ENCODE data around the gene PCK2. TPM values are rescaled to one million over a fixed set of nuclear protein-coding genes. Genes with fewer than 3 reads are reported as not detected.

Gene PCK2
- total and polyA plus RNA-seq, 2 of the 13 experiments (the other 11 are each of a cell fraction or from before 2014, with no cell fraction given): 129 to 272 TPM

GRCh38 chr14:24087004-24087403, 7.1 kb upstream of the PCK2 start:
- no peak overlapping the region for H3K9ac ChIP-seq (ENCODE audit: insufficient read depth, low read depth, low read length)
- ChIA-PET POLR2A (interaction anchor here (1.2 kb wide), 4 partner anchors 8 to 29 kb away, joined by 3 to 5 read pairs (median 4); no protein-coding TSS in a partner anchor), CTCF (ENCODE audit: low intra/inter-chr PET ratio, low total read pairs) (interaction anchor here (1.2 kb wide), 1 partner anchor 73 kb away, joined by 4 read pairs; no protein-coding TSS in a partner anchor)
- H3K4me3 ChIP-seq (replicated peaks in 1 of 3; ENCODE audit: insufficient read depth in 1 of 3, low read depth in 2 of 3, low read length in 3 of 3): no peak overlapping the region
- no peak overlapping the region for H3K27ac ChIP-seq (ENCODE audit: extremely low read length, insufficient read depth, low read length)
- no peak for ATAC-seq
- no peak overlapping the region for H2AFZ ChIP-seq (ENCODE audit: low read length)
- H3K4me2 ChIP-seq (ENCODE audit: low read depth, low read length): no peak overlapping the region
- intact Hi-C loops (cut with micrococcal nuclease; ENCODE audit: unreplicated experiment): no loop called here
- H3K4me1 ChIP-seq (ENCODE audit: insufficient read depth, low read length): peaks cover 36% of the 10 kb centered on the region
- peaks cover 6 to 41% of the 10 kb centered on the region in 2 experiments for H3K27me3 ChIP-seq (ENCODE audit: control insufficient read depth in 1 of 2, insufficient read depth in 2 of 2, low read length in 2 of 2)
- WGBS (ENCODE audit: low lambda C conversion rate): 27% methylated on average over 1 of the region's 1 CpG
- H3K36me3 ChIP-seq (replicated peaks in 1 of 2; ENCODE audit: control insufficient read depth in 1 of 2, insufficient read depth in 2 of 2, low read length in 2 of 2): no peaks in the 10 kb centered on the region
- H4K20me1 ChIP-seq (ENCODE audit: insufficient read depth, low read length): no peaks in the 10 kb centered on the region
- no peak for FAIRE-seq
- no TSS peak for BruUV-seq (replicated peaks)
- H3K79me2 ChIP-seq (ENCODE audit: insufficient read depth, low read length): no peaks in the 10 kb centered on the region
- no peaks in the 10 kb centered on the region for H3K9me3 ChIP-seq (ENCODE audit: low read length)
- in situ Hi-C loops (cut with HindIII; ENCODE audit: extremely low pct_ligation_motif_present, low pct_unique_long_range_greater_than_20kb): no loop called here
- no peak for DNase-seq (ENCODE audit: low spot score)
- no peak for TF ChIP-seq ZNF292 (CRISPR knock-in tag; IDR thresholded peaks at IDR 0.05; ENCODE audit: borderline replicate concordance, low read depth)
- TF ChIP-seq ARNT (IDR thresholded peaks at IDR 0.05): 0 out of 2 replicates have a peak, but pooled peaks have one; percentile 44
- no peak for TF ChIP-seq BCL3 (CRISPR knock-in tag; IDR thresholded peaks at IDR 0.05)
- no peak for TF ChIP-seq ZNF552 (CRISPR knock-in tag; IDR thresholded peaks at IDR 0.05; ENCODE audit: borderline replicate concordance)
- no peak for TF ChIP-seq TRIM24 (CRISPR knock-in tag; IDR thresholded peaks at IDR 0.05)
- 0 out of 2 replicates have a peak, but pooled peaks have one; percentile 7 for TF ChIP-seq FOXP1 (IDR thresholded peaks at IDR 0.05)
- no peak for TF ChIP-seq FOXP1 (CRISPR knock-in tag; IDR thresholded peaks at IDR 0.05)
- TF ChIP-seq ZNF282 (IDR thresholded peaks at IDR 0.05; ENCODE audit: partially characterized antibody): peak; percentile 59
- no peak for TF ChIP-seq BORCS8-MEF2B (CRISPR knock-in tag; IDR thresholded peaks at IDR 0.05)
- TF ChIP-seq ZNF510 (CRISPR knock-in tag; IDR thresholded peaks at IDR 0.05; ENCODE audit: low read depth): no peak
- TF ChIP-seq HINFP (CRISPR knock-in tag; IDR thresholded peaks at IDR 0.05; ENCODE audit: low read depth): no peak
- 0 out of 2 replicates have a peak, but pooled peaks have one; percentile 10 for TF ChIP-seq SPEN (CRISPR knock-in tag; IDR thresholded peaks at IDR 0.05; ENCODE audit: low read depth)
- no peak for TF ChIP-seq GLMP (CRISPR knock-in tag; IDR thresholded peaks at IDR 0.05; ENCODE audit: borderline replicate concordance)
- peak; percentile 94 for TF ChIP-seq PHB2 (IDR thresholded peaks at IDR 0.05; ENCODE audit: partially characterized antibody)
- TF ChIP-seq UBTF (CRISPR knock-in tag; IDR thresholded peaks at IDR 0.05): no peak
- no peak for TF ChIP-seq DPF2 (CRISPR knock-in tag; IDR thresholded peaks at IDR 0.05; ENCODE audit: borderline replicate concordance, low read depth)
- no peak for TF ChIP-seq ZSCAN12 (CRISPR knock-in tag; IDR thresholded peaks at IDR 0.05)
- TF ChIP-seq ZNF740 (CRISPR knock-in tag; IDR thresholded peaks at IDR 0.05): no peak
- TF ChIP-seq SAP130 (CRISPR knock-in tag; IDR thresholded peaks at IDR 0.05; ENCODE audit: low read depth): no peak
- TF ChIP-seq KMT2A (CRISPR knock-in tag; IDR thresholded peaks at IDR 0.05): no peak
